Measurements from ENCODE around the gene MAP2K6. TPM values are rescaled to one million over a fixed set of nuclear protein-coding genes. Genes with fewer than 3 reads are reported as not detected.

Gene MAP2K6
- total RNA-seq, 2 experiments from 2014 or later: 14.0 to 14.6 TPM

DNA sequence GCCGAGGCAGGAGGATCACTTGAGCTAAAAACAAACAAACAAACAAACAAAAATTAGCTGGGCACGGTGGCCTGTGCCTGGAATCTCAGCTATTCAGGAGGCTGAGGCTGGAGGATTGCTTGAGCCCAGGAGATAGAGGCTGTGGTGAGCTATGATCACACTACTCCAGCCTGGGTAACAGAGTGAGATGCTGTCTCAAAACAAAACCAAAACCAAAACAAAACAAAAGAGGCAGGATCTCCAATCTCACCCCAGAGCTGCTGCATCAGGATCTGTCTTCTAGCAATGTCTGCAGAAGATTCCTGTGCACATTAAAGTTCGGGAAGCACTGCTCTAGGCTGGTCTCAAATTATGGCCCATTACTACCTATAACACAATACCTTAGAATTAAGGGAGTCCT lies 43.1 kb downstream of the MAP2K6 start:
- Mint-ChIP-seq H3K4me3 (no peak overlapping the region), H3K27me3 (no peaks in the 10 kb centered on the region), H3K9me3 (no peaks in the 10 kb centered on the region), H3K36me3 (ENCODE audit: low read depth) (peaks cover 32% of the 10 kb centered on the region), H3K4me1 (ENCODE audit: low read depth) (peaks cover 53% of the 10 kb centered on the region), H3K27ac (no peak overlapping the region)
- CTCF ChIA-PET: no interaction called here
- H3K36me3 ChIP-seq (ENCODE audit: insufficient read depth, low read length): no peaks in the 10 kb centered on the region
- TF ChIP-seq, protein P1, sequence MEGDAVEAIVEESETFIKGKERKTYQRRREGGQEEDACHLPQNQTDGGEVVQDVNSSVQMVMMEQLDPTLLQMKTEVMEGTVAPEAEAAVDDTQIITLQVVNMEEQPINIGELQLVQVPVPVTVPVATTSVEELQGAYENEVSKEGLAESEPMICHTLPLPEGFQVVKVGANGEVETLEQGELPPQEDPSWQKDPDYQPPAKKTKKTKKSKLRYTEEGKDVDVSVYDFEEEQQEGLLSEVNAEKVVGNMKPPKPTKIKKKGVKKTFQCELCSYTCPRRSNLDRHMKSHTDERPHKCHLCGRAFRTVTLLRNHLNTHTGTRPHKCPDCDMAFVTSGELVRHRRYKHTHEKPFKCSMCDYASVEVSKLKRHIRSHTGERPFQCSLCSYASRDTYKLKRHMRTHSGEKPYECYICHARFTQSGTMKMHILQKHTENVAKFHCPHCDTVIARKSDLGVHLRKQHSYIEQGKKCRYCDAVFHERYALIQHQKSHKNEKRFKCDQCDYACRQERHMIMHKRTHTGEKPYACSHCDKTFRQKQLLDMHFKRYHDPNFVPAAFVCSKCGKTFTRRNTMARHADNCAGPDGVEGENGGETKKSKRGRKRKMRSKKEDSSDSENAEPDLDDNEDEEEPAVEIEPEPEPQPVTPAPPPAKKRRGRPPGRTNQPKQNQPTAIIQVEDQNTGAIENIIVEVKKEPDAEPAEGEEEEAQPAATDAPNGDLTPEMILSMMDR (IDR thresholded peaks at IDR 0.05): no peak
- POLR2A ChIA-PET: interaction anchor here (1.4 kb wide), 1 partner anchor 39 kb away, joined by 3 read pairs; no protein-coding TSS in a partner anchor
- H3K9me3 ChIP-seq (ENCODE audit: control insufficient read depth in 1 of 2, insufficient read depth in 1 of 2, low read length in 2 of 2): no peaks in the 10 kb centered on the region
- no peak for DNase-seq
- no peaks in the 10 kb centered on the region for H3K27me3 ChIP-seq (ENCODE audit: control insufficient read depth in 1 of 2, insufficient read depth in 2 of 2, low read length in 2 of 2)
- H3K27ac ChIP-seq (ENCODE audit: low read depth in 1 of 2, low read length in 2 of 2): no peak overlapping the region
- H3K4me1 ChIP-seq (ENCODE audit: insufficient read depth, low read length): no peaks in the 10 kb centered on the region
- intact Hi-C loops (cut with DNase I, micrococcal nuclease): no loop called here
- H3K4me3 ChIP-seq (ENCODE audit: low read length): no peak overlapping the region
- ATAC-seq (ENCODE audit: poor library complexity): no peak

- ChIA-PET POLR2A (no interaction called here), CTCF (no interaction called here)
- TF ChIP-seq, protein P1 (IDR thresholded peaks at IDR 0.05): no peak
- DNase-seq: no peak
- Histone ChIP-seq H3K36me3 (ENCODE audit: insufficient read depth, low read length) (no peaks in the 10 kb centered on the region), H3K27ac (ENCODE audit: low read depth in 1 of 2, low read length in 2 of 2) (no peak overlapping the region), H3K9me3 (ENCODE audit: control insufficient read depth in 1 of 2, insufficient read depth in 1 of 2, low read length in 2 of 2) (no peaks in the 10 kb centered on the region), H3K4me1 (ENCODE audit: insufficient read depth, low read length) (no peaks in the 10 kb centered on the region), H3K27me3 (ENCODE audit: control insufficient read depth in 1 of 2, insufficient read depth in 2 of 2, low read length in 2 of 2) (no peaks in the 10 kb centered on the region), H3K4me3 (ENCODE audit: low read length) (no peak overlapping the region)
- Mint-ChIP-seq H3K27ac (no peak overlapping the region), H3K4me1 (ENCODE audit: low read depth) (peaks cover 46% of the 10 kb centered on the region), H3K4me3 (no peak overlapping the region), H3K9me3 (no peaks in the 10 kb centered on the region), H3K36me3 (ENCODE audit: low read depth) (peaks cover 20% of the 10 kb centered on the region), H3K27me3 (no peaks in the 10 kb centered on the region)
- intact Hi-C loops (cut with DNase I, micrococcal nuclease): no loop called here
- ATAC-seq (ENCODE audit: poor library complexity): no peak
These were observed 46.7 kb downstream of the MAP2K6 start for GRCh38 chr17:69460963-69461922.

GRCh38 chr17:69461951-69462369 lies 47.5 kb downstream of the MAP2K6 start:
- no peaks in the 10 kb centered on the region for H3K9me3 Mint-ChIP-seq
- H3K4me1 Mint-ChIP-seq (ENCODE audit: low read depth): peaks cover 46% of the 10 kb centered on the region
- Histone ChIP-seq H3K9me3 (ENCODE audit: control insufficient read depth in 1 of 2, insufficient read depth in 1 of 2, low read length in 2 of 2) (no peaks in the 10 kb centered on the region), H3K4me3 (ENCODE audit: low read length) (no peak overlapping the region), H3K4me1 (ENCODE audit: insufficient read depth, low read length) (no peaks in the 10 kb centered on the region), H3K27ac (ENCODE audit: low read depth in 1 of 2, low read length in 2 of 2) (no peak overlapping the region), H3K36me3 (ENCODE audit: insufficient read depth, low read length) (no peaks in the 10 kb centered on the region), H3K27me3 (ENCODE audit: control insufficient read depth in 1 of 2, insufficient read depth in 2 of 2, low read length in 2 of 2) (no peaks in the 10 kb centered on the region)
- no peak overlapping the region for H3K4me3 Mint-ChIP-seq
- CTCF ChIA-PET: no interaction called here
- ATAC-seq (ENCODE audit: poor library complexity) (no peak), DNase-seq (no peak)
- peaks cover 20% of the 10 kb centered on the region for H3K36me3 Mint-ChIP-seq (ENCODE audit: low read depth)
- no peak overlapping the region for H3K27ac Mint-ChIP-seq
- TF ChIP-seq, protein P1 (IDR thresholded peaks at IDR 0.05): no peak
- no peaks in the 10 kb centered on the region for H3K27me3 Mint-ChIP-seq
- POLR2A ChIA-PET: no interaction called here
- intact Hi-C loops (cut with DNase I, micrococcal nuclease): no loop called here

Data from CD4-positive, alpha-beta T cell (primary cell).